HG03575 (cell line): ENCODE measurements around the gene FAM234A.
"Not testable (repeated sequence)": the region's sequence is repeated elsewhere in the genome, so short reads cannot be mapped to it uniquely, and the experiment has no call there.

Experiments
- ATAC-seq: cut with Tn5 transposase; IDR thresholded peaks from one replicate; pipeline ENCODE4 v1.9.1; 2021; ENCODE audit not compliant: unreplicated experiment, insufficient number of reproducible peaks, low FRiP score; ENCODE audit errors: extremely low read depth

Gene FAM234A

GRCh38 chr16:261031-261691 is 26.5 kb downstream of the FAM234A start:
- no peak for ATAC-seq

GRCh38 chr16:262121-262745 is 27.6 kb downstream of the FAM234A start:
- no peak for ATAC-seq

- no peak for ATAC-seq
Observed at GRCh38 chr16:263182-263774, 28.7 kb downstream of the FAM234A start.

GRCh38 chr16:263944-264343 is 29.3 kb downstream of the FAM234A start:
- ATAC-seq = no peak

GRCh38 chr16:264440-264951 is 29.9 kb downstream of the FAM234A start:
- ATAC-seq = no peak

GRCh38 chr16:265002-265529 is 30.4 kb downstream of the FAM234A start:
- ATAC-seq = no peak

GRCh38 chr16:265711-266110 is 31.1 kb downstream of the FAM234A start:
- no peak for ATAC-seq

- ATAC-seq = no peak
Observed at GRCh38 chr16:266258-267164, 31.9 kb downstream of the FAM234A start.

- ATAC-seq = not testable (repeated sequence)
Observed at GRCh38 chr16:267562-267961, 32.9 kb downstream of the FAM234A start.

GRCh38 chr16:268141-269053 is 33.8 kb downstream of the FAM234A start:
- no peak for ATAC-seq

- no peak for ATAC-seq
Observed at GRCh38 chr16:269061-269796, 34.6 kb downstream of the FAM234A start.

- ATAC-seq = no peak
Observed at GRCh38 chr16:270381-271255, 36.0 kb downstream of the FAM234A start.

GRCh38 chr16:272633-273546 is 38.3 kb downstream of the FAM234A start:
- ATAC-seq = no peak

- no peak for ATAC-seq
Observed at GRCh38 chr16:273547-274421, 39.2 kb downstream of the FAM234A start.
